HCEC 1CT (cell line): Measurements from ENCODE around the gene SNUPN.
A peak's percentile ranks its signal among the peaks of the same experiment; 100 is the strongest.
"Not testable (repeated sequence)": the region's sequence is repeated elsewhere in the genome, so short reads cannot be mapped to it uniquely, and the experiment has no call there.

Source experiments
- DNase-seq: peaks from one replicate; pipeline ENCODE4 v3.0.0-alpha.2; 2017

The SNUPN gene

DNA sequence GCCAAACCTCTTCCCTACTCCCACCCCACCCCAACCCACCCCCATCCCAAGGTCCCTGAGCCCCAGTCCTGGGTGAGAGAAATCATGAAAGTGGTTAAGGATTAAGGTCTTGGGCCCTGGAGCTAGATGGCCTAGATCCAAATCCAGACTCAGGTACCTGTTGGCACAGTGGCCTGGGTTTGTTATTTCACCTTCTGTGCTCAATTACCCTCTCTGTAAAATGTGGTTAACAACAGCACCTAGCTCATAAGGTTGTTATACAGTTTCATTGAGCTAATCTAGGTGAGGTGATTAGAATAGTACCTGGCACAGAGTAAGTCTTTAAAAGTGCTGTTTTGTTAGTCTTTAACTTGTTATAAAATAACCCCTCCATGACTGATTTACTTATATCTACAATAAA, 6.4 kb upstream of the SNUPN start:
- no peak for DNase-seq

DNA sequence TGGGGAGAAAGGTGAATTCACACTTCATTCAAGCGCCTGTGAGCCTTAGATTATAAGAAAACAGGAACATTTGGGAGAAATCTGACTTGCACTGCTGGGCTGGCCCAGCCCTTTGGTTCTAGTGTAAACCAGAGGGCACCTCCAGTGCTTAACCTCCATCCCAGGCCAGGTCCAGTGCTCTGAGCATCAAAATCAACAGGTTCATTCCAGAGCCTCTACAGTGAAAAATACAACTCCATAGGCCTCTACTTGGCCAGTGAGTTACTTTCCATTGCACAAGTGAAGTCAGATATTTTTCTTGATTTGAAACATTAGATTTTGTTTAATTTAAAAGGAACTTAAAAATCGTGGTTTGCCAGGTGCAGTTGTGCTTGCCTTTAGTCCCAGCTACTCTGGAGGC, 3.0 kb downstream of the SNUPN start:
- DNase-seq: no peak

DNA sequence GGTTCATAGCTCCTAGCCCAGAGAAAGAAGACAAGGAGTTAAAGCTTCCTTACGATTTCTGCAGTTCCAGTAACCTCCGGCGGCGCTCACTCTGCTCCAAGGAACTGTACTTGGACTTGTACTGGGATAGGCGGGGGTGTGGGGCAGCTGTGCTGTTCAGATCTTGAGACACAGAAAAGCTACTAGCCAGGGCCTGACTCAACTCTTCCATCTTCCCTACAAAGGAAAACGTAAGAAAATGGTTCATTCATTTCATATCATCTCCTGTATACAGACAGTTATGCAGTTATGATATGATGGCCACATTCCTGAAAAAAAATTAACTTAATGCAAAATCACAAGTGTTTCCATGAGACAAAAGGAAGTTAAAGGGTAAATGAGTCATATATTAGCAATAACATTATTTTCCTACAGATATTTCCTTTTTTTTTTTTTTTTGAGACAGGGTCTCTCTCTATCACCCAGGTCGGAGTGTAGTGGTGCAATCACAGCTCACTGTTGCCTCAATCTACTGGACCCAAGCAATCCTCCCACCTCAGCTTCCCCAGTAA, 4.6 kb downstream of the SNUPN start:
- DNase-seq: peak; percentile 88

DNA sequence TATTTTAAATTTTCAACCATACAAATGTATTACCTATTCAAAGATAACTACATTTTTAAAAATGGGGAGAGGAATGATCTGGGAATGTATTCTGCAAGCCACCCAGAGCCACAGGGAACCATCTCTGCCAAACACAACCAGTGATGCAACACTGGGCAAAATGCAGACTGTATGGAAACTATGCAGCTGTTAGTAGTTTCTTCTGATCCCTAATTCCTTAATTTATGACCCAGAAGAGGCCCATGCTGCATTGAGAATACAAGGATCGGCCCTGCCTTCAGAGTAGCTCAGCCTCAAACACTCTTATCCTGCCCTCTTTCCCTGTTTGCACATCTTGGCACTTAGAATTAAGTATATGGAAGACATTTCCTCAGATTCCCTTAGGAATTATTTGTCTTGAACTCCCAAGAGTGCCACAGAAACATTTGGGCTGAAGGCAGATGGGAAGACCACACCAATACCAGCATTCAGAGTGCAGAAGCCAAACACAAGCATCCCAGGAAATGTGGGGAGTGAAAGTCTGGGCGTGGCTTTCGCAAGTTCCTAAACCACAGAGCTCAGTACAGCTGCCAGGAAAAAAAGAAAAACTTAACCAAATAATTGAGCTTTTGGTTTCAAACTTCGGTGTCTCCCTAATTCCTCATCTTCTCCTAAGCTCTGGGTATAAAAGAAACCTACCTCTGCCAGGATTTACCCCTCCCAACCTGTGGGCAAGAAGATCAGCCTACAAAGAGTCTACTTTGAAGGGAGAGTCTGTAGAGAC, 5.3 kb downstream of the SNUPN start:
- DNase-seq: peak; percentile 52

DNA sequence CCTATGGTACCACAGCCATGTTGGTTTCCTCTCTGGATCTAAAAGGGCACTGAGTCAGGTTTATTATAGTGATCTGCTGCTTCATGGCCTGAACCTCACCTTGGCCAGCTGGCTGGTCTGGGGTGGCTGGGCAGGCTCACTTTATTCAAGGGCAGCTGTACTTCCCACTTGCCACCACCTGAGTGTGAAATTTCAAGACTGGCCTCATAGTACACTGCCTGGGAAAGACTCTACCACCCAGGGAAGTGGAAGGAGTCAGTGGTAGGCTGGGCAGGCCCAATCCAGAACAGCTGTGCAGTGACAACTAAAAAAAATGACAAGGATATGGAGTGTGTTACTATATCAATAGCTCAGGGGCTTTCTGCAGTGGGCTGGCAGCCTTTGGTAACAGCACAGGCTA, 8.8 kb downstream of the SNUPN start:
- DNase-seq: no peak

DNA sequence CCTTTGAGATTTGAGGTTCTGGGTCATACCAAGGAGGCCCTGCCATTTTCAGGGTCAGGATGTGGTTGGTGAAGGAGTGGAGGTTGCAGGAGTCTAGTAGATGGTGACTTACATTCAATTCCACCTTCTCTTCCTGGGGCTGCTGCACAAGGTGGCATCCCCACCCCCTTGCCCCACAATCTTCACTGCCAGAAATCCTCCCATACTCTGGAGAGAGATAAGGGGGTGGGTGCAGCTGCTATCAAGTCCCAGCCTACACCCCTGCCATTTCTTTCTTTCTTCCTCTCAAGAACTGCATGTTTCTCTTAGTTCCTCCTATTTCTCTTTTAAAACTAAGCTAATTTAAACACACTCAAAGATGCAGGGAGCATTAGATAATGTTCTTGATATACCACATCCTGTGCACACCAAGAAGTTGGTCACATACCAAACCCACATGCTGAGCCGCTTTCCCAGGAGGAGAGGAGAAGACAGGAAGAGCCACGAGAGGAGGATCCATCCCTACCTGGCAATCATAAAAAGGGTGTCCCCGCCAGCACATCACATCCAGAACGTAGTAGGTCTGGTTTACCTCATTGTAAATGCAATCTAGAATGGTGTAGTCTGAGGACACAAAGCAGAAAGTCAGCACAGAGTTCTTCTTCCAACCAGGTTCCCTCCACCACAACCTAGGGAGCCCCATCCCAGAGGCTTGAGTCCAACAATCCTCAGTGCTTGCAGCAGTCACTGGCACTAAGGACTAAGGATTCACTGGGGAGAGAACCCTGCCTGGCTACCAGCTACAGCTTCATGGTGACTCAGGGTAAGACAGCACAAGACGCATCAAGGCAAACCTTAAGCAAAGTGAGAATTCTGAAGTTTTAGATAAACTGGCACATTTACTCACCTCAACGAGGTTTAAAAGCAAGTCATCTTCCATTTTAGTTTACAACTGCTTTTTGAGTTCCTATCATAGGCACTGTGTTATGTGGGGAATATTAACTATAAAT, 18.5 kb downstream of the SNUPN start:
- DNase-seq: no peak

DNA sequence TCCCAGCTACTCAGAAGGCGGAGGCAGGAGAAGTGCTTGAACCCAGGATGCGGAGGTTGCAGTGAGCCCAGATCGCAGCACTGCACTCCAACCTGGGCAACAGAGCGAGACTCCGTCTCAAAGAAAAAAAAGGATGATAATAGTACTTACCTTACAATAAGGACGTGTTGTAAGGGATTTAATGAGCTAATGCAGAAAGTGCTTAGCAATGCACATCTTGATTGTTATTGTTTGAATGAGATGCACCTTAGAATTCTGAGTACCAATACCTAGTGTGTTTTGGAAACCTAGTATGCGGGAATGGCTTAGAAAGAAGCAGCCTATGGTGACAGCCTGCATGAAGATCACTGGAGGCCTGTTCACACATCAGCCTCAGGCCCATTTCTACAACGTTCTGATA, 19.5 kb downstream of the SNUPN start:
- DNase-seq: no peak

DNA sequence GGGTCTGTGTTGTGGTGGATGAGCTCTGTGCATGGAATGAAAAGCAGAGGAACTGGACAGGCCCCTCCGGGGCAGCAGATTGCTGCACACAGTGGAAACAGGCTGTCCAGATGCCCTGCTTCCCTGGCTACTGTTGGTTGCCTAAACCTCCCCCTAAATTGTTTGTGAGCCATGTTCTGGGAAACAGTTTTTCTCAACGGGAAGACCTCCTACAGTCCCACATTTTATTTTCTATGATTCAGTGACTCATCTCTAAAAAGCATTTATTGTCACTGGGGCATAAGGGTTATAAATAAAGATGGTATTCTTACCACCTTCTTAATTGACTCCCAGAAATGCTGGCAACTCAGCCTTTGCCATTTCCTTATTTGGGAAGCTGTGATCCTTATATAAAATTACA, 26.1 kb downstream of the SNUPN start:
- no peak for DNase-seq

DNA sequence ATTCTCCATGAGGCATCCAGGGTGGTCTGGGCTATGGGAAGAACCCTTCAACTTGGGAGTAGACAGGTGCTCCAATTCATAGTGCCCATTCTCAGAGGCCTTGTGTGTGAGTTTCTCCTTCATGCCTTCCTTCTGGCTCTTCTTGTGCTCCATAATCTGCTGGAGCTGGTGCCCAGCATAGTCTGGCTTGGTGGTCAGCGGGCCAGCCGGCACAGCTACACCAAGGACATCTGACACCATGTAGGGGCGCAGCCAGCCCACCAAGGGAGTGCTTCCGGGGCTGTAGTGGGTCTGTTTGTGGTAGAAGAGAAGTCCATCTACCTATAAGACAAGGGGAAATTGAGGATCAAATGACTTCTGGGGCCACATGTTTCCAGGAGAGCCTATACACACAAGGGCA, 27.2 kb downstream of the SNUPN start:
- DNase-seq: no peak

DNA sequence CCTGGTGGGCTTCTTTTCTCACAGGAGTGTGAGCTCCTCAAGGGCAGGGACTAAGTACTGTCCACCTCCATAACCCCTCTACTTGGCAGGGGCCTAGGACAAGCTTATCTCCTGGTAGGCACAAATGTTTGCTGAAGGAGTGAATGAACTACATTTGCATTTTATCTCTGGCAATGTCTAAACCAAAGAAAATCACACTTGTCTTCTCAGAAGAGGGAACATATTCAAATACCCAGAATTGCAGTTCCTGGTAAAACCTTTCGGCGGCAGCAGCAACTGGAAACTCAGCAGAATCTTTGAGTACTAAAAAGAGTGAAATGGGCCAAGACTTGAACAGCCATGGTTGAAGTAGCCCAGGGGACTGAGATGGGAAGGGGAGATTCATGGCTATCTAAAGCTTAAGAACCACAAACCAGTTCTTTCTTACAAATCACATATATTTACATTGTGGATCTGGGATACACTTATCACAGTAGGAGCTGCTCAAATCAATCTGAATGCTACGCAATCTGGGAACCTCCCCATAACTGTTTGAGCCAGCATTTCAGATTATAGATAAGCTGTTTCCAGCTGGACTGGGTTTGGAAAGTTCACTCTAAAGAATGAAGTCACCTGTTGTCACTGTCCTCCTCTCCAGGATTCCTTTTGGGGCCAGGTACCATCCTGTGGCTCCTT, 27.7 kb downstream of the SNUPN start:
- DNase-seq: no peak

DNA sequence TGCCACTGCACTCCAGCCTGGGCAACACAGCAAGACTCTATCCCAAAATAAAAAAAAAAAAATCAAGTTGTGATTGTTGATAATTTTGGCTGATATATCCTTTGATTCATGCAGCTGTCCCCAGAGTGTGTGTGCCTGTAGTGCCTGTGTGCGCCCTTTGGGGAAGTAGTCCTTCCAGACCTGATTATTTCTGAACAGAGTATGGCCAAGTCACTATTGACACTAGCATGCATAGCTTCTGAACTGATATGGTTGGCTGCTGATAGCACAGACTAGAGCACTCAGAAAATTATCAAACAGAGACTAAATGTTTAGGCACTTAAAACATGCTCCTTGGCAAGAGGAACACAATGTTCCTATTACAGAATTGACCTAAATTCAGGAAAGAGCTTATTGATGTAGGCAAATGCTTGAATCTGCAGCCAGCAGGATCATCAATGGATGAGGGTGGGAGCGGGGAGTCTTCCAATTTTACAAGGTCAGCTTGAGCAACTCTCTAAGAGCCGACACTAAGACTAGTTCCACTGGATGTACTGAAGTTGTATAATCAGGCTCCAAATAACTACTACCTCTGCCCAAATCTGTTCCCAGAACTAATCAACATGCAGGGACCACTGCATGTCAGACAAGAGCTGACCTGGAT, 28.7 kb downstream of the SNUPN start:
- no peak for DNase-seq

DNA sequence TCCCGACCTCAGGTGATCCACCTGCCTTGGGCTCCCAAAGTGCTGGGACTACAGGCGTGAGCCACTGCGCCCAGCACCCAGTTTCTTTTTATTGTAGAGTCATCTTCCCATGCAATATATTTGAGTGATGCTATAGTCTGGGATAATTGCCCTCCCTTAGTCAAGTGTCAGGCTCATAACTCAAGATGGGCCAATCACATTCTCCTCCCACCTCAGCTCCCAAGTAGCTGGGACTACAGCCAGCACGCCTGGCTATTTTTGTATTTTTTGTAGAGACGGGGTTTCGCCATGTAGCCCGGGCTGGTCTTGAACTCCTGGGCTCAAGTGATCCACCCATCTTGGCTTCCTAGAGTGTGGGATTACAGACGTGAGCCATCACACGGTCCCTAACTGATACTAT, 31.2 kb downstream of the SNUPN start:
- DNase-seq: no peak

DNA sequence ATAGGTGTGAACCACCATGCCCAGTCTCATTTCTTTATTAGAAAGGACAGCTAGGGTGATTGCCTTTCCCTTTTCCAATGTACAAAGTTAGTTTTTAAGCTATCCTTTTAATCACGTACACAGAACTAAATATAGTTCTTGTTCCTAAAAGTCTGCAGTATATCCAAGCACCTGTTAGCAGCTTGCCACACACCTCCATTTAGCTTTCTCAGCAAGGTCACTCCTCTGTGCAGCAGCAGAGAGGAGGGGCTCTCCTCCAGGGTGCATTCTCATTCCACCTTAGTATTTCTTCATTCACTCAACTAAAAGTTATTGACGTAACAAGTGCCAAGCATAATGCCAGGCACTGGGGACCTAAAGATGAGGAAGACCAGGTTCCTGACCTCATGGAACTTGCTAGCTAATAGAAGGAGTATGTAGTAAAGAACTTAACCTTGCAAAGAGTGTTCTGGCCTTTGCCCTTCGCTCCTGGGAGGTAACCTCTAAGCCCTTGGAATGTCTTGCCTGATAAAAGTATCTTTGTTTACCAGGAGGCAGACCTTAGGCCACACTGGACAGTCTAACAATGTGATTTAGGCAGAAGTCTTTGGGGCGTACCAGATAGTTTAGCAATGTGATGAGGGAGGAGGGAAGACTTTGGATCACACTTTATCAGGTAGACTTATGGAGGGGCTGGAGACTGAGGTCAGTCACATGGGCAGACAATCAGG, 33.7 kb downstream of the SNUPN start:
- DNase-seq: no peak

DNA sequence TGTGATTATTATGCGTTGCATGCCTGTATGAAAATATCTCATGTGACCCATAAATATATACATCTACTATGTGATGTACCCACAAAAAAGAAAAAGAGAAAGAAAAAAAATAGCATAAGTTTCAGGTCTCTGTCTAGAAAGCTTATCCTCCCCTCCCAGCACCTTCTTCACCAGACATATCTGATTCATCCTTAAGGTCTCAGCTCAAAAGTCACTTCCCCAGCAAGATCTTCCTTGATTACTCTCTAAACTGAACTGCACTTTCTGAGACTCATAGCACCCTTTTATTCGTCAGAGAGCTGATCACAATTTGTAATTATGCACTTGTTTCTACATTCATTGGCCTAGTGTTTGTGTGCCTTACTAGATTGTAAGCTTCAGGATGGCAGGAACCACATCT, 35.3 kb downstream of the SNUPN start:
- DNase-seq: no peak

DNA sequence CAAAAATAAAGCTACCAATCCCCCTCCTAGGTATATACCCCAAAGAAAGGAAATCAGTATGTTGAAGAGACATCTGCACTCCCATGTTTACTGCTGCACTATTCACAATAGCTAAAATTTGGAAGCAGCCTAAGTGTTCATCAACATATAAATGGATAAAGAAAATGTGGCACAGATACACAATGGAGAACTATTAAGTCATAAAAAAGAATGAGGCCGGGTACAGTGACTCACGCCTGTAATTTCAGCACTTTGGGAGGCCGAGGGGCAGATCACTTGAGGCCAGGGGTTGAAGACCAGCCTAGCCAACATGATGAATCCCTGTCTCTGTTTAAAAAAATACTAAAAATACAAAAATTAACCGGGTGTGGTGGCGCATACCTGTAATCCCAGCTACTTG, 36.5 kb downstream of the SNUPN start:
- DNase-seq: no peak

DNA sequence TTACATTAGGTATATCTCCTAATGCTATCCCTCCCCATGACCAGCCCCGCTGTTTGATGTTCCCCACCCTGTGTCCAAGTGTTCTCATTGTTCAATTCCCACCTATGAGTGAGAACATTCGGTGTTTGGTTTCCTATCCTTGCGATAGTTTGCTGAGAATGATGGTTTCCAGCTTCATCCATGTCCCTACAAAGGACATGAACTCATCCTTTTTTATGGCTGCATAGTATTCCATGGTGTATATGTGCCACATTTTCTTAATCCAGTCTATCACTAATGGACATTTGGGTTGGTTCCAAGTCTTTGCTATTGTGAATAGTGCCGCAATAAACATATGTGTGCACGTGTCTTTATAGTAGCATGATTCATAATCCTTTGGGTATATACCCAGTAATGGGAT, 39.1 kb downstream of the SNUPN start:
- not testable (repeated sequence) for DNase-seq

DNA sequence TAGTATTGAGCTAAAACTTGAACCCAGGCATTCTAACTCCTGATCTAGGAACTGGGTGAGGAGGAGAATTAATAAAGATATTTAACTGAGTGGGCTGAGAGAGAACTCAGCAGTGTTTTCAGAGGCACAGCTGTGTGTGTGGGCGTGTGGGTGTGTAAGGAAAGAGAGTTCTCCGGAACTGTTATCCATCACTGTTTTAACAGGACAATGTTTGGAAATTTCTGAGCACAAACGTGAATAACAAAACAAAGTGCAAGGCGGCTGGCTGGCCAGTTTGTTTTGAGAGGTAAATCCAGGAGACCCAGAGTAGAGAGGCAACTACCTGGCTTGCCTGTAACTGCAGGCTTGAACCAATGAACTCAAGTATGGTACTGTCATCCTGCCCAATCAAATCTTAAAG, 41.4 kb downstream of the SNUPN start:
- no peak for DNase-seq

DNA sequence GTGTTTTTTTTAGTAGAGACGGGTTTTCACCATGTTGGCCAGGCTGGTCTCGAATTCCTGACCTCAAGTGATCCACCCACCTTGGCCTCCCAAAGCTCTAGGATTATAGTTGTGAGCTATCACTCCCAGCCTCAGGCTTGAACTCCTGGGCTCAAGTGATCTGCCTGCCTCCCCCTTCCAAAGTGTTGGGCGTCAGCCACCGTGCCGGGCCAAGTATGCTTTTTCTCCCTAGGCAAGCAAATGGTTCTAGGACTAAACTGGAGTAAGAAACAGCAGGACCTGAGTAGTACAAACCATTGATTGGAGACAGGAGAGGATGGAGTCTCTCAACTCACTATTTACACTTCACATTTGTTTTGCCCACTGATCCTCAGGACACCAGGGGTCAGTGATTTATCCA, 41.8 kb downstream of the SNUPN start:
- DNase-seq: no peak

DNA sequence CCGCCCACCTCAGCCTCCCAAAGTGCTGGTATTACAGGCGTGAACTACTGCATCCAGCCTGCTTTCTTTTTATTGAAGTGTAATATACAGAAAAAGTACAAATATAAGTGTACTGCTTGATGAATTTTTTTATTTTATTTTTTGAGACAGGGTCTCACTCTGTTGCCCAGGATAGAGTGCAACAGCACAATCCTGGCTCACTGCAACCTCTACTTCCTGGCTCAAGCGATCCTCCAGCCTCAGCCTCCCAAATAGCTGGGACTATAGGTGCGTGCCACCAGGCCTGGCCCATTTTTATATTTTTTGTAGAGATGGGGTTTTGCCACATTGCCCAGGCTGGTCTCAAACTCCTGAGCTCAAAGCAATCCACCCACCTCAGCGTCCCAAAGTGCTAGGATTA, 42.6 kb downstream of the SNUPN start:
- DNase-seq: not testable (repeated sequence)

DNA sequence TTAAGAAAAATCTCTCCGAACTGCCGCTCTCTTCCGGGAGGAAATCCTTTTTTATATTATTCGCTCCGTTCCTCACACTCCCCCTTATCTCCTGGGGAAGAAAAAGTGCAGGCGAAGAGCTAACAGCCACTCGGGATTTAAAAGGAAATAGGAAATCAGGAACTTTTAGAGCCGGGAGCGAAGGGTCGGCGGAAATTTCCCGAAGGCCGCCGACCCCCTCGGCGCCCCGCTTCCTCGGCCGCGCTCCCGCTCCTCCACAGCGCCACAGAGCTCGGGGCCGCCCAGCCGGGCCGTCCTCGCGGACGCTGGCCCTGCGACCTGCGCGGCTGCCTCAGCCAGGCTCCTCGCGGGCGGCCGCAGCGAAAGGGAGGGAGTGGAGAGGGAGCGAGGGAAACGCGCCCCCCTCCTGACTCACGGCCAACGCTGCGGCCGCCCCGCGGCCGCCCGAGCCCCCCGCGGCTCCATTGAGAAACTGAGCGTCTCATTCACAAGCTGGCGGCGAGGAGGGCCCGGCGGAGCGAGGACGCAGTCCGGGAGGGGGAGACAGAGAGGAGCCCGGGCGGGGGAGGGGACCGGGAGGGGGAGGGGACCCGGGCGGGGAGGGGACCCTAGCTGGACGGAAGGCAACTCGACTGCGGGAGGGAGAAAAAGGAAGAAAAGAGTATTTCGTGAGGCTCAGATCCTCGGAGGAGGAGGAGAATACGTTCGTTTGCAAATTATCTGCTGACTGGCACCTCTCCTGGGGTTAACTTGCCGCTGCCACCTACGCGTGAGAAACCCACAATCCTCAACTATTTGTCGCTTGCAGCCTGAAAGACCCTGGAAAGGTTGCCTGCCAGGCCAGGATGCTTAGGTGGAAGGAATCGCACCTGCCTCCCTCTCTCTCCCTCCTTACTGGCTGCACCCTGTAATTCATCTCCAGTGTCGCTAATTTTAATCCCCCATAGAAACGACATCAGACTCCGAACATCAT, 46.3 kb downstream of the SNUPN start, which contains the start of gene PTPN9:
Gene PTPN9, minus strand, starts transcription at position 368 of the 973 bp plus-strand sequence. CDS start 539 bp downstream, outside the sequence.
- DNase-seq: peak; percentile 69
